Measurements from ENCODE around the gene CEP162. TPM values are rescaled to one million over a fixed set of nuclear protein-coding genes. Genes with fewer than 3 reads are reported as not detected.

CEP162 gene
- total and polyA plus RNA-seq, 2 donors (not counting 1 experiment from before 2014, with no cell fraction given), result 1.8 to 13.4 TPM

- Mint-ChIP-seq H3K27ac (no peak overlapping the region), H3K9me3 (ENCODE audit: insufficient read depth) (no peaks in the 10 kb centered on the region), H3K4me1 (no peaks in the 10 kb centered on the region), H3K4me3 (no peak overlapping the region), H3K27me3 (no peaks in the 10 kb centered on the region)
- peaks cover 0 to 14% (median 0%) of the 10 kb centered on the region in 3 donors for H3K9me3 ChIP-seq (ENCODE audit: control extremely low read depth in 1 of 3, control insufficient read depth in 2 of 3, insufficient read depth in 1 of 3, low read length in 2 of 3)
- H3K4me1 ChIP-seq (ENCODE audit: control insufficient read depth in 2 of 2, insufficient read depth in 2 of 2, low read length in 2 of 2), result no peaks in the 10 kb centered on the region
- H3K4me3 ChIP-seq (ENCODE audit: control extremely low read depth in 1 of 5, extremely low read depth in 1 of 5, insufficient read depth in 1 of 5, low read depth in 2 of 5, low read length in 4 of 5), result no peak overlapping the region
- no peak overlapping the region for H3K27ac ChIP-seq (ENCODE audit: low read length in 2 of 2)
- ATAC-seq (ENCODE audit: low read depth), result no peak
- no peak overlapping the region for H2AFZ ChIP-seq (ENCODE audit: insufficient read depth, low read depth, low read length, poor library complexity, severe bottlenecking)
- H3K79me2 ChIP-seq (ENCODE audit: control insufficient read depth, insufficient read depth, low read length), result no peaks in the 10 kb centered on the region
- no peak for DNase-seq
- no peak overlapping the region for H3K9ac ChIP-seq (ENCODE audit: low read length)
- H3K36me3 ChIP-seq (replicated peaks in 1 of 2; ENCODE audit: control extremely low read depth in 1 of 2, control insufficient read depth in 1 of 2, extremely low read depth in 1 of 2, insufficient read depth in 2 of 2, low read length in 1 of 2), result peaks cover 10 to 13% of the 10 kb centered on the region in 2 experiments
- H3K27me3 ChIP-seq (replicated peaks in 1 of 4; ENCODE audit: control extremely low read depth in 1 of 4, control insufficient read depth in 3 of 4, insufficient read depth in 4 of 4, low read length in 3 of 4), result no peaks in the 10 kb centered on the region
- ChIA-PET POLR2A (no interaction called here), CTCF (no interaction called here)
- no peak for TF ChIP-seq CTCF (IDR thresholded peaks at IDR 0.05)
- TF ChIP-seq EZH2 (IDR thresholded peaks at IDR 0.05; ENCODE audit: borderline replicate concordance, insufficient read depth, low read depth, low read length, poor library complexity, severe bottlenecking), result no peak
- intact Hi-C loops (cut with micrococcal nuclease), result no loop called here
- H3K4me2 ChIP-seq (replicated peaks; ENCODE audit: low read depth, low read length, poor library complexity, severe bottlenecking), result no peak overlapping the region
- no CpG with 5 or more reads among the region's 2 CpGs for WGBS (ENCODE audit: insufficient coverage)
- H4K20me1 ChIP-seq (ENCODE audit: control insufficient read depth, insufficient read depth, low read length, poor library complexity, severe bottlenecking), result no peaks in the 10 kb centered on the region
Measured at GRCh38 chr6:84137989-84138575, 89.4 kb downstream of the CEP162 start.

DNA sequence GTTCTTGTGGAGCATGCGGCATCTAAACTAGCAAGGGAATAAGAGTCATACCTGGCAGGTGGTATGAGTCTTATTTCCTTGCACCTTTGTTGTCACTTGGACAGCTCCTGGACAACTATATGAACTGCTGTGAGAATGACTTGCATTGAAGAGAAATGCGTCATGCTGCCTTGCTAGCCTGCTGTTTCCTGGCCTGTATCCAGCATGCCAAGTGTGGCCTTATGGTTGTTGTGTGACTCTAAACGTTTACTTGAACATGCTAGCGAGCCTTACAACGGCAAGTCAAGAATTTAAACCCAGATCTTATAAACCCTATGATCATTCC lies 90.4 kb downstream of the CEP162 start:
- WGBS (ENCODE audit: insufficient coverage), result 95% methylated on average over 1 of the region's 5 CpGs

More for the DNA sequence above, 90.4 kb downstream of the CEP162 start:
- Mint-ChIP-seq H3K27ac (no peak overlapping the region), H3K4me1 (no peaks in the 10 kb centered on the region), H3K9me3 (ENCODE audit: insufficient read depth) (no peaks in the 10 kb centered on the region), H3K4me3 (no peak overlapping the region), H3K27me3 (no peaks in the 10 kb centered on the region)
- CTCF ChIA-PET, result no interaction called here
- Histone ChIP-seq H3K4me3 (ENCODE audit: control extremely low read depth in 1 of 5, extremely low read depth in 1 of 5, insufficient read depth in 1 of 5, low read depth in 2 of 5, low read length in 4 of 5) (no peak overlapping the region), H3K36me3 (replicated peaks in 1 of 2; ENCODE audit: control extremely low read depth in 1 of 2, control insufficient read depth in 1 of 2, extremely low read depth in 1 of 2, insufficient read depth in 2 of 2, low read length in 1 of 2) (peaks cover 10 to 13% of the 10 kb centered on the region in 2 experiments), H3K9me3 (ENCODE audit: control extremely low read depth in 1 of 3, control insufficient read depth in 2 of 3, insufficient read depth in 1 of 3, low read length in 2 of 3) (peaks cover 0 to 14% (median 0%) of the 10 kb centered on the region in 3 donors), H3K9ac (ENCODE audit: low read length) (no peak overlapping the region), H3K4me1 (ENCODE audit: control insufficient read depth in 2 of 2, insufficient read depth in 2 of 2, low read length in 2 of 2) (no peaks in the 10 kb centered on the region), H4K20me1 (ENCODE audit: control insufficient read depth, insufficient read depth, low read length, poor library complexity, severe bottlenecking) (no peaks in the 10 kb centered on the region), H3K79me2 (ENCODE audit: control insufficient read depth, insufficient read depth, low read length) (no peaks in the 10 kb centered on the region), H3K27me3 (replicated peaks in 1 of 4; ENCODE audit: control extremely low read depth in 1 of 4, control insufficient read depth in 3 of 4, insufficient read depth in 4 of 4, low read length in 3 of 4) (no peaks in the 10 kb centered on the region), H3K27ac (ENCODE audit: low read length in 2 of 2) (no peak overlapping the region), H3K4me2 (replicated peaks; ENCODE audit: low read depth, low read length, poor library complexity, severe bottlenecking) (no peak overlapping the region), H2AFZ (ENCODE audit: insufficient read depth, low read depth, low read length, poor library complexity, severe bottlenecking) (no peak overlapping the region)
- TF ChIP-seq CTCF (IDR thresholded peaks at IDR 0.05), result no peak
- TF ChIP-seq EZH2 (IDR thresholded peaks at IDR 0.05; ENCODE audit: borderline replicate concordance, insufficient read depth, low read depth, low read length, poor library complexity, severe bottlenecking), result no peak
- DNase-seq (no peak), ATAC-seq (ENCODE audit: low read depth) (no peak)
- POLR2A ChIA-PET, result no interaction called here
- intact Hi-C loops (cut with micrococcal nuclease), result no loop called here
